ENCODE results near the gene CYB5B.

Gene CYB5B

GRCh38 chr16:69490707-69491324 is 66.4 kb downstream of the CYB5B start:
- FAIRE-seq: no peak

DNA sequence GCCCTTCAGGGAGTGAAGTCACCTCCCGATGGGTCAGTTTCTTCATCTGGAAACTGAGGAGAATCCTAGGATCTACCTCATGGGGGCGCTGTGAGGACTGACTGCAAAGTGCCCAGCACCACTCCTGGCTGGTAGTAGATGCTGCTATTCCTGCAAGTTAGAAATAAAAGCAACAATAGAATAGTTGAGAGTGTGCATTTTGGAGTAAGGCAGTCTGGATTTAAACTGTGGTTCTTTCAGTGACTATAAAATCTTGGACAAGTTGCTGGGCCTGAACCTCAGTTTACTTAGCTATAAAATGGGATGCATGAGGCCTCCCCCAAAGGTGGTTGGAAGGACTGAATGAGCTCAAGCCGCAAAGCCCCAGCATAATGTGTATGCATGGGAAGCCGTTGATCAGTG is 70.6 kb downstream of the CYB5B start:
- no peak for FAIRE-seq

- no peak for FAIRE-seq
These were observed 71.4 kb downstream of the CYB5B start for GRCh38 chr16:69495821-69496220.

DNA sequence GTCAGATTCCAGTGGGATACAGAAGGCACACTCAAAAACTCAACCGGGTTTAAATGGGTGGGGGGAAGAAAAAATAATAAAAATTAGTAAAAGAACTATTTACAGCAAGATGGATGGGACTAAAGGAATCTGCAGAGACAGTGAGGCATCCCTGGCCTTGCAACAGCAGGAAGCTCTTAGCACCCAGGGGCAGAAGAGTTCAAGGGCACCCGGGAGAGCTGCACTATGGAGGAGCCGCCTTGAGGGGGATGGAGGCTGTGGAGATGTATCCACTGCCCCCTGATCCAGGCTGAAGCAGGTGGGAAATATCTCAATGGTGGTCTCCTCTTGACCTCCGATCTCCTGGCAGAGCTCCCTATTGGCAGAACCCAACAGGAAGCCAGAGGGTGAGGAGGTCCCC is 72.0 kb downstream of the CYB5B start:
- FAIRE-seq: no peak

- no peak for FAIRE-seq
These were observed 72.5 kb downstream of the CYB5B start for GRCh38 chr16:69496896-69497295.

DNA sequence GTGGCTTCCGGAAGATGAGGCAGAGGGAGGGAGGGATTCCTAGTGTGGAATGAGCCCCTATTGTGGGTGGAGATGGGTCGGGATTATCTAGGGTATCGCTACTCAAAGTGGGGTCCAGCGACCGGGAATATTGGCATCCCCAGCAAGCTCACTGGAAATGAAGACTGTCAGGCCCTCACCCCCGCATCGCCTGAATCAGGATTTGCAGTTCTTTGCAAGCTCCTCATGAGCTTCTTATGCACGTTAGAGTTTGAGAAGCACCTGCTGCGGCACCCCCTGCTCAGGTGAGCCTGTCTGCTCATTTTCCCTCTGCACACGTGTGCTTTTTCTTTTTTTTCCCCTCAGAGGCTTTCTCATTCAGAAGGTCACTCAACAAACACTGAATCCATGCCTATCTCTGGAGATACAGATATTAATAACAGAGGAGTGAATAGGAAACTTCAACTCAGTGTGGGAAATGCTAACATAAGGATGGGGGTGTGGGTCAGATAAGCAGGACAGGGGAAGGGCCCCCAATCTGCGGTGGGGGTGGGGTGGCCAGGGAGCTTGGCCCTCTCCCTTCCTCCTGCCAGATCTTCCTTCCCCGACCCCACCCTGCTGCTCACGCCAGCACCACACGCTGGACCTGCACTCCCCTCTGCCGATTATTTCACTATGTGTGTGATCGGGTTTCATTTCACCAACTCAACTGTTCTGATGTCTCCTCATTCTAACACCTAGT is 73.6 kb downstream of the CYB5B start:
- no peak for FAIRE-seq

DNA sequence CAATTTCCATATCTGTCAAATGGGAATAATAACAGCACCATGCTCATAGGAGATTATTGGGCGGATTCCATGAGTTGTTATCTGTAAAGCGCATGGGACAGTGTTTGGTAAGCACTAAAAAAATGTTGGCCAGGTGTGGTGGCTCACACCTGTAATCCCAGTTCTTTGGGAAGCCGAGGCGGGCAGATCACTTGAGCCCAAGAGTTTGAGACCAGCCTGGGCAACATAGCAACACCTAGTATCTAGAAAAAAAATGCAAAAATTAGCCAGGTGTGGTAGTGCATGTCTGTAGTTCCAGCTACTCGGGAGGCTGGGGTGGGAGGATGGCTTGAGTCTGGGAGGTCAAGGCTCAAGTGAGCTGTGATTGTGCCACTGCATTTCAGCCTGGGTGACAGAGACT is 74.5 kb downstream of the CYB5B start:
- FAIRE-seq: no peak

GRCh38 chr16:69499541-69500230 is 75.3 kb downstream of the CYB5B start:
- no peak for FAIRE-seq

- no peak for FAIRE-seq
These were observed 76.1 kb downstream of the CYB5B start for GRCh38 chr16:69500496-69500895.

DNA sequence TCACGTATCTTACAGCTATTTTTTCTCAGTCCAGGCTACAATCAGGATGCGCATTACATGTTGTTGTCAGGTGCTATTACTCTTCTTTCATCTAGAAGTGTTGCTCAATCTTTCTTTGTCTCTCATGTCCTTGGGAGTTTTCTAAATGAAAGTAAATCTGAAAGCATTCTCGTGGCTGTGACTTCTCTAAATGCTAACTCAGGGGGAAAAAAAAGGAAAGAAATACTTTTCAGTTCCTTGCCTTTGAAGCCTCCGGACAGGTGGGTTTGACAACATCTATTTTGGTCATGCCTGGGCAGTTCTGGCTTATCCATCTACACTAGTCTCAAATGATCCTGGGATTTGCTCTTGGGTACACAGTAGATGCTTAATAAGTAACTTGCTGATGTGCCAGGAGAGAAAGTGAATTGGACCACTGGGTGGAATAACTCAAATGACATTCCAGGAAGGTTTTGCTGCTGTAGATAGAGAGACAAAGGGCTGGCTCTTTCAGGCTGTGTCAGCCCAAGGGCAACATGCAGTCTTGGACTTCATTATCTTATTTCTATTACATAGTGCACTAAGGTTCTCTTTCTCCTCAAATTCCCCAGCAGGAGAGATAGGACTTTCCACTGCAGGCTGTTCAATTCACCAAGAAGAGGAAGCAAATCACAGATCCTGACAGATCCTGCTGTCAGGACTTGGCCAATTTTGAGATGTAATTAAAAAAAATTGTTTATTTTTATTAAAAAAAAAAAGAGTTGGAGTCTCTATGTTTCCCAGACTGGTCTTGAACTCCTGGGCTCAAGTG is 77.7 kb downstream of the CYB5B start:
- no peak for FAIRE-seq

DNA sequence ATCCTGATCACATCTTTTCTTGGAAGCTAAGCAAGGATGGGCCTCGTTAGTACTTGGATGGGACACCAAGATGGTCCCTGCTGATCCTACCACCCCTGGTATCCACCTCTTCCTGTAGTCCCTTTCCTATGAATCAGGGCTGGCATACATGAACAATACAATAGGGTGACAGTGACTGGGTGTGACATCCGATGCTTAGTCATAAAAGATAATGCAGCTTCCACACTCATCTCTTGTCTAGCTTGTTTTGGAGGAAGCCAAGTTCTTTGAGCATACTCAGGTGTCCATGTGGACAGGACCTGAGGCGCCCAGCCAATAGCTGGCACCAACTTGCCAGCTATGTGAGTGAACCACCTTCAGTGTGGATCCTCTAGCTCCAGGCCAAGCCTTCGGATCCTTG is 78.8 kb downstream of the CYB5B start:
- FAIRE-seq: no peak

DNA sequence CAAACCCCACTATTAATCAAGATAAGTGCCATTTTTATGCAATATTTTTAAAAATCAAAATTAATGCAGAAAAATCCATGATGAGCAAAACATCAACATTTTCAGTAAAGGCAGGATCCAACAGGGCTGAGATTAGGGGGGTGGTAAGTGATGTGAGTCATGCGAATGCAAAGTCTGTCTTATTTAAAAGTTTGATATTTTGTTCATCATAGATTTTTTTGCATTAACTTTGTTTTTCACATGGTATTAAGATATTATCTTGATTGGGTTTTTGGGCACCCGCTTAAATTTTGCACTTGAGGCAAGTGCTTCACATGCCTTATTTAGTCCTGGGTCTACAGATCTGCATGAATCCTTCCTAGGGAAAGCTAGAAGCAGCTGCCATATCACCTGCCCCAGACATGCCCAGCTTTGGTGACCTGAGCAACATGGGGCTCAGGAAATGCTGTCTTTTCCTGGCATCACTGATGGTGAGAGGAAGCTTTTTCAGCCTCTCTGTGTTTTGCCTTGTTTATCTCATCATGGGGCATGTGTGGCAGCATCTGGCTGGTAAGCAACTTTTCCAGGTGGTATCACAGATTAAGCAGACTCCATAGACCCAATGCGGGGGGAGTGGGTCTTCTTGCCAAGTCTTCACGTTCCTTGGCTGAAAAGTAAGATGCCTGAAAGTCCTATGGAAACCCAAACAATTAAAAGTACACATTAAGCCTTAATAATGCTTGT is 83.8 kb downstream of the CYB5B start:
- no peak for FAIRE-seq

DNA sequence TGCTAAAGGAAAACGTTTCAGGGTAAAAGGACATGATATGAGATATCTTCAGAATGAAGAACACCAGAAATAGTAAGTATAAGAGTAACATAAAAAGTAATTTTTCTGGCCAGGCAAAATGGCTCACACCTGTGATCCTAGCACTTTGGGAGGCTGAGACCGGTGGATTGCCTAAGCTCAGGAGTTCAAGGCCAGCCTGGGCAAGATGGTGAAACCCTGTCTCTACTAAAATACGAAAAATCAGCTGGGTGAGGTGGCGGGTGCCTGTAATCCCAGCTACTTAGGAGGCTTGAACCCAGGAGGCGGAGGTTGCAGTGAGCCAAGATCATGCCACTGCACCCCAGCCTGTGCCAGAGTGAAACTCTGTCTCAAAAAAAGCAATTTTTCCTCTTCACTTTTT is 84.7 kb downstream of the CYB5B start:
- FAIRE-seq: no peak

GRCh38 chr16:69511651-69512050 is 87.2 kb downstream of the CYB5B start:
- no peak for FAIRE-seq

DNA sequence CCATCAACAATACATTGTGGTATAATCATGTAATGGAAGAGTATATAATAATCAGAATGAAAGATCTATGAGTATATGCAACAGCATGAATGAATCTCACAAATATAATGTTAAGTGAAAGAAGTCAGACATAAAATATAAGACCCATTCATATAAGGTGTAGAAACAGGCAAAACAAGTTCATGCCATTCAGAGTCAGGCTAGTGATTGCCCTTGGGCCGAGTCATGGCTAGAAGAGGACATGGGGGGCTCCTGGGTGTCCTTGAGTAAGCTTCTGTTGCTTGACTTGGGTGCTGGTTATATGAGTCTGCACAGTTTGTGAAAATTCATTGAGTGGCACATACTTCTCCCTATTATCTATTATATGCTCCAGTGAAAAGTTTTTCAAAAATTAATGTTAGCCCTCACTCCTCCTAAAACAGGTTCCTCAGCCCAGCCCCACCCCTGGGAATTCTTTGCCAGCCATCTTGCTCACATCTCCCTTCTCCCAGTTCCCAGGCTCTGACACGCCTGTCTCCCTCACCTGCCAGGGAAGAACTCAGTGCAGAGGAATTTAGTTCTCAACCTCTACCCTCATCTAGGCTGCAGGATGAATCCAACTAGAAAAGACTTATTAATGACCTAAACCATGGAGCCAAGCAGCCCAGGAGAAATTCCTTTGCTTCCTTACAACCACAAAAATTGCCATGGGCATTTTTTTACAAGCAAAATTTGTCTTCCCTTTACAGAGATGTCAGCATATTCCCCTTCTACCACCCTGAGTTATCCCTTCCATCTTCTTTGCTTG is 89.0 kb downstream of the CYB5B start:
- no peak for FAIRE-seq

- FAIRE-seq: no peak
These were observed 89.9 kb downstream of the CYB5B start for GRCh38 chr16:69514356-69514755.
